Daoy (cell line): ENCODE data around the gene SIK2. TPM values are rescaled to one million over a fixed set of nuclear protein-coding genes. Genes with fewer than 3 reads are reported as not detected.

Source experiments
- DNase-seq: peaks from one replicate; pipeline ENCODE4 v3.0.0-alpha.2; 2015; ENCODE audit warnings: low read depth
- total RNA-seq: library from RNA; depleted of rRNA; stranded (reverse); fragments of >200 nt; shearing (Covaris generic); gene quantifications from 2 replicates; pipeline ENCODE4 v1.2.3, GENCODE V29; 2014; rRNA removed

Gene SIK2
- 4.7 and 4.9 TPM in 2 replicates for total RNA-seq

DNA sequence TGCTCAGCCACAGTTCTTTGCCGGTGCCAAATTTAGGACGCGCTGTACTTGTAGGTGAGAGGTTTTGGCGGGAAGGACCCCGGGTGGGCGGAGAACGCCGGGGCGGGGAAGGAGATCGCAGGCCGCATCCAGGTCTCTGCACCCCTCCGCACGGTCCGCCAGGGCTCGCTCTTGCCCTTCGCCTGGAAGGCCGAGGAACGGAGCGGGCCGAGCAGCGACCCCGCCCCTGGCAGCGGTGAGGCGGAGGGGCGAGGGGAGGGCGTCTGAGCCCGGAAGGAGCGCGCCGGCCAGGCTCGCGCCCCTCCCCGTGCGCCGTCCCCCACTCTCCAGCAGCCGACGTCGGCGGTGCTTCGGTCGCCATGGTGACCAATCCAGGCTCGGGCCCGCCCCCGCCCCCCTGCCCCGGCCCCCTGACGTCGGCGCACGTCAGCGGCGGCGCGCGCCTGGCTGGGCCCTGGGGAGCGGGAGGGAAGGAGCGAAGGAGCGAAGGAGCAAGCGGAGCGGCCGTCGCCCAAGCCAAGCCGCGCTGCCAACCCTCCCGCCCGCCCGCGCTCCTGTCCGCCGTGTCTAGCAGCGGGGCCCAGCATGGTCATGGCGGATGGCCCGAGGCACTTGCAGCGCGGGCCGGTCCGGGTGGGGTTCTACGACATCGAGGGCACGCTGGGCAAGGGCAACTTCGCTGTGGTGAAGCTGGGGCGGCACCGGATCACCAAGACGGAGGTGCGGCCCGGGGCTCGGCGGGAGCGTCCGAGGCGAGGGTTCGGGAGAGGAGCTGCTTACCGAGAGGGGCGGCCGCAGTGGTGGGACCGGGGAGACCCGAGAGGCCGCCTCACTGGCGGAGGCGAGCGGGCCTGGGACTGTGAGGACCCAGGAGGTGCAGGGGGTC lies at the start of gene SIK2:
Gene SIK2 (plus strand): TSS at position 471 of the 886 bp plus-strand sequence. CDS start 115 bp downstream, at position 586.
- DNase-seq, result peak; percentile 98

DNA sequence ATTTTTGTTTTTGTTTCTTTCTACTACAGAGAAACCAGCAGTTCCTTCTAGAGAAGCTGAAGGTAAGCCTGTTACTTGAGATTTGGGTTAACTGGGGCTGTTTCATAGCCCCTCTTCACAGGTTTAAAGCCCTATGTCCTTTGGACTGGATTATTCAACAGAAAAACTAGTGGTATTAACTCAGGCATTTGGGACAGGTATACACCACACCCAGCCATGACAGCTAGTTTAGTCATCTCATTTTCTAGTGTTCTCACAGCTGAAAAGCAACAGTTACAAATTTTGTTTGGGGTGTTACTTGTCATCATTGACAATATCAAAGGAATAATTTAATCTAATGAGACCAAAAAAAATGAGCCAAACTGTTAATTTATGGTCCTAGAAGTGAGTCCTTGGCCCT lies 47.7 kb upstream of the SIK2 start:
- no peak for DNase-seq

DNA sequence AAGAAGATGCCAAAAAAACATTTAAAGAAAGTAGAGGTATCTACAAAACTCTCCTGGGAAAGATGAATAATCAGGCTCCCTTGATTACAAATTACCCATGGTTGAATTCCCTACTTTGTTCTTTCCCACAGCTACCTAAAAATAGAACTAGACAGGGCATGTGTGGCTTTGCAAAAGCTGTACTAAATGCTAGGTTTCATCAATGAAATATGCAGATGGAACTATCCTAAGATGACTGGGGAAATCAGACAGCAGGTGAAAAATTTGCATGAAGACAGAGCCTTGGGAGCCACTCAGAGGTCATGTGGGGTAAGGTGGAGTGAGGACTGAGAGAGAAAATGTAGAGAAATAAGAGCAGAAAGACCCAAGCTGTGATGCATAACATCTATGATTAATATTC lies 47.0 kb upstream of the SIK2 start:
- no peak for DNase-seq

DNA sequence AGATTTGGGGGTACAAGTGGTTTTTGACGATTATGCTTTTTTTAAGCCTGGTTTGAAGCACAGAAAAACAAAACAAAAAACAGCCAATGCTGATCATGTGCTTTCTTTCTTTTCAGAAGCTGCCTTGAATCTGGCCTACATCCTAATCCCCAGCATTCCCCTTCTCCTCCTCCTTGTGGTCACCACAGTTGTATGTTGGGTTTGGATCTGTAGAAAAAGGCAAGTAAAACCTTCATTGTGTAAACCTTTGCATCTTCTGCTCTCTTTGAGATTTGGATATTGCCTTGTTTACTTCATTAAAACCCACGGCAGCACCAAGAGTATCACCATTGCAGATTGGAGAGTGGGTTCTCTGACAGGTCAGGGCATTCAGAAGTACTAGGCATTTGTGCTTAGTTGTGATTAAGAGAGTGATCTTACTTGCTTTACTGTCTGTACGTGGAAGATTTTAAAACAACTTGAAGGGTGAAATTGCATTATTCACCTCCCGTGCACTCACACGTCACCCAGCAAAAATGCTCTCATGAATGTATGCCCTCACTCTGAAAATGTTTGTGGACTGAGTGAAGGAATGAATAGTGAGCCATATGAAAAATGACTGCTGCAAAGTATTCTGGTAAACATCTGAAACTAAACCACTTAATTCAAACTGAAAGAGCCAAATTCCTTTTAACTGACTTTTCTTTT lies 44.7 kb upstream of the SIK2 start:
- DNase-seq, result peak; percentile 85

DNA sequence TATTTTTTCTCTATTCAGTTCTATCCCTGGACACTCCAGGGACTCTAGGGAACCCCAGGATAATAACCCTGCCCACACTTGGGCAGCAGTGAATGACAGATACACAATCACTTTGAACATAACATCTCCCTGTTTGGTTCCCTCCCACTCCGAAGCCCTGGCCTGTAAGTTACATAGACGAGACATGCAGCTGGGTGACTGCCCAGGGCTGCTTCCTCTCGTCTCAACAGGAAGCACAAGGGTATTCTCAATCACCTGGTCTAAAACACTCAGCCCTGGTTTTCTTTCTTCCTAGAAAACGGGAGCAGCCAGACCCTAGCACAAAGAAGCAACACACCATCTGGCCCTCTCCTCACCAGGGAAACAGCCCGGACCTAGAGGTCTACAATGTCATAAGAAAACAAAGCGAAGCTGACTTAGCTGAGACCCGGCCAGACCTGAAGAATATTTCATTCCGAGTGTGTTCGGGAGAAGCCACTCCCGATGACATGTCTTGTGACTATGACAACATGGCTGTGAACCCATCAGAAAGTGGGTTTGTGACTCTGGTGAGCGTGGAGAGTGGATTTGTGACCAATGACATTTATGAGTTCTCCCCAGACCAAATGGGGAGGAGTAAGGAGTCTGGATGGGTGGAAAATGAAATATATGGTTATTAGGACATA lies 42.3 kb upstream of the SIK2 start:
- DNase-seq, result no peak

DNA sequence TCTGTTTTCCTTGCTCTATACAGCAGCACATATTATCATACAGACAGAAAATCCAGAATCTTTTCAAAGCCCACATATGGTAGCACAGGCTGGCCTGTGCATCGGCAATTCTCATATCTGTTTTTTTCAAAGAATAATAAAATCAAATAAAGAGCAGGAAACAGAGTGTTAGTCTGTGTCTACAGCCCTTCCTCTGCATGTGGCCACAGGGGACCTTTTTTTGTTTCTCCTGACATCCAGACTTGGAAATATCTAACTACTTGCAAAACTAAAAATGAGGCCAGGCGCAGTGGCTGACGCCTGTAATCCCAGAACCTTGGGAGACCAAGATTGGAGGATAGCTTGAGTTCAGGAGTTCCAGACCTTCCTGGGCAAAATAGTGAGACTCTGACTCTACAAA lies 41.4 kb upstream of the SIK2 start:
- DNase-seq, result no peak

DNA sequence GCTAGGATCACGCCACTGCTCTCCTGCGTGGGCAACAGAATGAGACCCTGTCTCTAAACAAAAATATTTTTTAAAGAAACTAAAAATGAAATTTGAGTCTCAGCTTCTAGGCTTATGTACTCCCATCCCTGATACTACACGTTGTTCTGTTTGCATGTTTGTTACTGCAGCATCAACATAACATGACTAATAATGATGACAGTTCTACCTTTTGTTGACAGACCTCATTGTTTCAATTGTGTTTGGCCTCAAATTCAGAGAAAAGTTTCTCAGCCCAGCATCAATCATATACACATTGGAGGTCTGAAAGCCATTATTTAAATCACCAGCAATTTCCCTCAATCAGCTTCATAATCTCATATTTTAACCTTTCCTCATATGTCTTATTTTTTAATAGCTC lies 40.9 kb upstream of the SIK2 start:
- DNase-seq, result no peak

DNA sequence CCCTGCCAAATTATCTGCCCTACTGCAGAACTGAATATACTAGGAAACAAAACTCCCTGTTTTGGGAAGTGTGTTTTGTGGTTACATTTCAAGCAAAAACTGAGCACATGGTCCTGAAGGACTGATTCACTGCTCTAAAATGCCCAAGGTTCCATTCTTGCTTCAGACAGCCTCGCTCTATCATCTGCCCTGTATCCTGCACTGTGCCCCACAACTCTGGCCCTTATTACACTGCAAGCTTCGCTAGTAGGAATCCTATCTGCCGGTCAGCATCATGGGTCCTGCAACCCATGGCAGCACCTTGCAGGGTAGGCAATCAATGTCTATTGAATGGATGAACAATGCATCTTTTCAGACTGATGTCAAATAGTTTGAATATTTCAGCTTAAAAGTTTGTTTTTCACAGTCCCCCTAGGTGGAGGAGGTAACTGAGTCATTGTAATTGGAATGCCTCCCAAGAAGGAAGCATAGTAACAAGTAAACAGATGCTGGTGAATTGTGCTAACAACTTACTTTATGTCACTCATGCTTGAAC lies 40.4 kb upstream of the SIK2 start:
- DNase-seq, result peak; percentile 13

DNA sequence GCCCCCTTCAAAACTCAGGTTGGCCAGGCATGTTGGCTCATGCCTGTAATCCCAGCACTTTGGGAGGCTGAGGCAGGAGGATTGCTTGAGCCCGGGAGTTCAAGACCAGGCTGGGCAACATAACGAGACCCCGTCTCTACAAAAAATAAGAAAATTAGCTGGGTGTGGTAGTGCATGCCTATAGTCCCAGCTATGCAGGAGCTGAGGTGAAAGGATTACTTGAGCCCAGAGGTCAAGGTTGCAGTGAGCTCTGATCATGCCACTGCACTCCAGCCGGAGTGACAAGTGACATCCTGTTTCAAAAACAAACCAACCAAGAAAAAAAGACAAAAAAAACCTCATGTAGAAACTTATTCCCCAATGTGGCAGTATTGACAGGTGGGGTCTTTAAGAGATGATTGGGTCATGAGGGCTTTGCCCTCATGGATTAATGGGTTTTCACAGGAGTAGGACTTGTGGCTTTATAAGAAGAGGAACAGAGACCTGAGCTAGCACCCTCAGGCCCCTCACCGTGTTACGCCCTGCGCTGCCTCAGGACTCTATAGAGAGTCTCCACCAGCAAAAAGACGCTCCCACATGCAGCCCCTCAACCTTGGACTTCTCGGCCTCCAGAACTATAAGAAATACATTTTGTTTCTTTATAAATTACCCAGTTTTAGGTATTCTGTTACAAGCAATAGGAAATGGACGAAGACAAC lies 39.4 kb upstream of the SIK2 start:
- no peak for DNase-seq

DNA sequence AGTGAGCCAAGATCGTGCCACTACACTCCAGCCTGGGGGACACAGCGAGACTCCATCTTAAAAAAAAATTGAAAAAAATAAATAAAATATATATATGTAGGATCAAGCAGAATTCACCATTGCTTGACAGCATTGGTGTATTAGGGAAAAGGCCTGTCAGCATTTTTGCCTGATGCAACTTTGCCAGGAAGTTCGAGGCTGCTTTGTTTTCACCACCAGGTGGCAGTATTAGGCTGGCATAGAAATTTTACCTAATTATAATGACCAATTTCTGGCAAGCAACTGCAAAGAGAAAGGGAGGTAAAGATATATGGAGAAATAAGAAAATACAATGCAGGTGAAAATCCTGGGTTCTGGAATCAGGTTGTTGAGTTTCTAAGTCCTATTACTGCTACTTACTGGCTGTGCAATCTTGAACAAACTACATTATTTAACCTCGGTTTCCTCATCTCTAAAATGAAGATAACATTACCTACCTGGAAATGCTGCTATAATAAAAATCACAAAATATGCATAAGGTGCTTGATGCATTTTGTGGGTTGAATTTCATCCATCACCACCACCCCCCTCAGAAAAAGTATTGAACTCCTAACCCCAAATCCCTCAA lies 37.0 kb upstream of the SIK2 start:
- DNase-seq, result peak; percentile 48

DNA sequence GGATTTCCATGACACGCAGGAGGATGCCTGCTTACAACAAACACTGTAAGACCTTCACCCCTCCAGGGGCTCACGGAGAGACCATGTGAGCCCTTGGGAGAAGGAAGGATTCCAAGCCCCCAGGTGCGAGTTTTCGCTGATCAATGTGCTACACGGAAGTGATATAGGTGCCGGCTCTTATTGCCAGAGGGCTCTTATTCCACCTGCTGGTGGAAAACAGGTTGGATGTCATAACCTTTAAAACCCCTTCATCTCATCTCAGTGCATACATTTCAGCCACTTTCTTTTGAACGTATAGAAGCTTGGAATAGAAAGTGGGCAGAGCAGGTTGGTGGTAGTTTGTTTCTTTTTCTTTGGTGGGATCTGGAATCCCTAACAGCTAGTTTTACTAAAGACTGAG lies 35.9 kb upstream of the SIK2 start:
- DNase-seq, result no peak

DNA sequence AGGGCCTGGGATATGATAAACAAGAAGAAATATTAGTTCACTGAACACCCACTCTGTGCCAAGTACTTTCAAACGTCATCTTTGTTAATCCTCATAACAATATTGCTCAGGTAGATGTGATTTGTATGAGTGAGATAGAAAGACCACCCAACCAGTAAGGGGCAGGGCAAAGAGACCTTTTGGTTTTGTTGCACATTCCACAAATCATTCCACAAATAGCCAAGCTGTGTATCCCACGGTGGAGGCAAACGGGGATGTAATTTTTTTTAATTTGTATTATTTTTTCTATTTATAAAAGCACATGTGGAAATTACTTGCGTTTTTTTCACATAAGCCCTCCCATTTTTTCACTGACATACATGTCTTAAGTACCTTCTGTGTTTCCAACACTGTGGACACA lies 32.8 kb upstream of the SIK2 start:
- no peak for DNase-seq

DNA sequence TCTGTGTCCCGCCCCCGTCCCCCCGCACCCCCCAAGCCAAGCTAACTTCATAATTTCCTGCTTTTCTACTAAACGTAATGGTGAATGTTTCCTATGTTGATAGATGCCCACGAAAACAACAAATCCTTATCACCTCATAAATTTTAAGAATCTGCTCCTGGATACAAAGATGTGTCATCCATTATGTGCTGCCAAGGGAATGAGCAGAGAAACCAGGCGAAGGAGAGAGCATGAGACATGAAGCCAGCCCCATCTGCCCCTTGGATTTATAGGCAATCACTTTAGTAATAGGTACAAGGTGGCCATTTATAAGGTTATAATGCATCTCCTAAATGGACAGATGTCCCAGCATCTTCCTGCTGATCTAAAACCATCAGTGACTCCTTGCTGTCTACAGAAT lies 31.5 kb upstream of the SIK2 start:
- DNase-seq, result no peak

DNA sequence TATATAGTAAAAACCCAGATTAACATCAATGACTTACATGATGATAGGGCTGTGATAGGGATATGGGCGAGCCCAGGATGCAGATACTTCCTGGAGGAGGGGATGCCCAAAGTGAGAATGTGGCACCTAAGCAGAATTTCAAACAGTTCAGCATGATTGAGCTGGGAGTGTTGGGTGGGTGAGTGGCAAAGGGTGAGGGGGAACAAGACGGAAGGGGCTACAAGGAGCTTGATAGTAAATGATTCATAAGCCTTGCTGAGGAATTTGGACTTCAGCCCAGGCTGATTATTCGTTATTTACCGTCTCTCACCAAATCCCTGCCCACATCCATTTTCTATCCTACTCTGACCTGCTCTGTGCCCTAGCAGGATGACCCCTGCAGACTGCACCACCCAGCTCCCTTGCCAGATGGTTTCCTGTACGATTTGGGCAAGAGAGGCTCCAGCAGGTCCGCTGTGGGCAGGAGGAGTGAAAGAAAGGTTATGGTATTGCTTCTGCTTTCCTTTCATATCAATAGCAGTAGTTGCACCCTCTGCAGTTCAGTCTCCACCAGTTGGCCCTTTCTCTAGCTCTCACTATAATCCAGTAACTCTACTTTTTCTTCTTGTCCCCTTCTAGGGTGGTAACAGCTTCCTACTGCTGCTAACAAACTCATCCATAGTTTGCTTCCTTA lies 30.3 kb upstream of the SIK2 start:
- DNase-seq, result no peak

DNA sequence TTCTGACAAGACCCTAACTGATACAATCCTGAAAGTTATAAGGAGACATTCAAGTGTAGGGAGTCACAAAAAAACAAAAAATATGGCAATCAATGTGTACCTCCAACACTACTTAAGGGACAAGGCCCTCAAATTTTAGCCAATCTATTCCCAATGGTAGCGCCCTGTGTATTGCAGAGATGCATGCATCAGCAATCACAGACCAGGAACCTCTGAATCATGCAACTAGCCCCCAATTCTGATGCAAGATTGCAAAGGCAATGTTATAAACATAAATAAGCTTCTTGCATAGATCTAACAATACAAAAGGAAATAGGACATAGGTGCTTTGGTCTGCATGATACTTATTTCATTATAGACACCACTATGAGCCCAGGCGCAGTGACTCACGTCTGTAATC lies 29.7 kb upstream of the SIK2 start:
- no peak for DNase-seq

DNA sequence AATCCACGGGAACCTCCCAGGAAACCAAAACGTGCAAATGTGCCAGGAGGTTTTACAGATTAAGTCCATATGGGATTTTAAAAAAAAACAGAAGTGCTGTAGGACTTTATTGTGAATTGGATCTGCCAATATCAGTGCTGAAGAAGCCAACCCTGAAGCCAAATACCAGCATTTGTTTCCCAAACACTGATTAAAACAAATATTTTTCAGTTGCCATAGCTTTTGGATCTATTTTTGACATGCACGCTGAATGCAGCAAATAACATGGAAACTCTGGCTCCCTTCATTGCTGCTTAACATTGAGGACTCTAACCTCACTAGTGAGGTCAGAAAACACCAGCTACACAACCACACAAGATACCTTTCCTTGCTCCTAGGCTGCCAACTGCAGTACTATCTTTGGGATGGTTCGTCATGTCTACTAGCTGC lies 28.4 kb upstream of the SIK2 start:
- DNase-seq, result no peak

DNA sequence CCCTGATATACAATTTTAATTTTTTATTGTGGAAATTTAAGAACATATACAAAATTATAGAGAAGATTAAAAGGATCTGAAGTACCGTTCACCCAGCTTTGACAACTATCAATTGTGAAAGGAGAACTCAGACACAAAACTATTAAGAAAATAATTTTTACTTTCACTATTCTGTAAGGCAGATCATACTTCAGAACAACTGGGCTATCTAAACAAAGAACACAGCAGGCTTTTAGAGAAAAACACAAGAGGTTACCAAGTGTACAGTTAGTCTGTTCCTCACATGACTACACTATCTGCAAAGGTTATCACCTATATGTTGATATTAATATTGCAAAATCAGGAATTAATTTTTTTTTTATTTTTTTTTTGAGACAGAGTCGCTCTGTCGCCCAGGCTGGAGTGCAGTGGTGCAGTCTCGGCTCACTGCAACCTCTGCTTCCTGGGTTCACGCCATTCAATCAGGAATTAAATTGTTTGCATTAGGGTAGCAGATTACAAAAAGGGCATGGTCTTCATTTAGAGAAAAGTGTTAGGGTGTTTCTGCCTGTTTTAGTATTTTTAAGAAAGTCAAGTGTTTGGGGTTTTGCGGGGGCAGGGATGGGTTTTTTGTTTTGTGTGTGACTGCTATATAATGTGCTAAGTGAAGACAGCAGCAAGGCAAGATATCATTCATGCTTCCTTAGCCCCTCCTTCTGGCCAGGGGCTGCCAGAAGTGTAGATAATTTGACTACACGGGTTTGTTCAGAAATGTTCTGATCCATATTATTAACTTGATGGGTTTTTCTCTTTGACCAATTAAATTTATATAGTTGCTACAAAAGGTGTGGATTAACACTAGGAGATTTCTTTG lies 27.6 kb upstream of the SIK2 start:
- DNase-seq, result no peak

DNA sequence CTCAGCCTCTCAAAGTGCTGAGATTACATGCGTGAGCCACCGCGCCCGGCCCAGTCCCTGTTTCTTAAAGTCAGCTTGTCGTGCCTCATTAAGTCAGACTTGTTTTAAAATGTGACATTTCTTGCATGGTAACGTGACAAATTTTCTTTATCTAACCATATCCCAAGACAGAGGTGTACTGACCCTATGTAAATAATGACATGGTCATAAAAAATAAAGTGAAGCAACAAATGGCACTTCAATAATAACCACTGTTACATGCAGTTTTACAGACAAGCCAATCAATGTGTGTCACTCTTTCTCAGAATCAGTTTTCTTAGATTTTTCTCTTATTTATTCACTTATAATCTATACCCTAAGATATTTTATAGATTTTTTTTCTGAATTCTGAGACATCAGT lies 26.5 kb upstream of the SIK2 start:
- DNase-seq, result no peak

DNA sequence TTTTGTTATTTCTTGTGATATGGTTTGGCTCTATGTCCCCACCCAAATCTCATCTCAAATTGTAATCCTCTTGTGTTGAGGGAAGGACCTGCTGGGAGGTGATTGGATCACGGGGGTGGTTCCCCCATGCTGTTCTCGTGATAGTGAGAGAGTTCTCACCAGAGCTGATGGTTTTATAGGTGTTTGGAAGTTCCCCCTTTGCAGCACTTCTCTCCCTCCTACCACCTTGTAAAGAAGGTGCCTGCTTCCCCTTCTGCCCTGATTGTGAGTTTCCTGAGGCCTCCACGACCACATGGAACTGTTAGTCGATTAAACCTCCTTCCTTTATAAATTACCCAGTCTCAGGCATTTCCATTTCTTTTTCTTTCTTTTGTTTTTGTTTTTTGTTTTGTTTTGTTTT lies 24.4 kb upstream of the SIK2 start:
- no peak for DNase-seq

DNA sequence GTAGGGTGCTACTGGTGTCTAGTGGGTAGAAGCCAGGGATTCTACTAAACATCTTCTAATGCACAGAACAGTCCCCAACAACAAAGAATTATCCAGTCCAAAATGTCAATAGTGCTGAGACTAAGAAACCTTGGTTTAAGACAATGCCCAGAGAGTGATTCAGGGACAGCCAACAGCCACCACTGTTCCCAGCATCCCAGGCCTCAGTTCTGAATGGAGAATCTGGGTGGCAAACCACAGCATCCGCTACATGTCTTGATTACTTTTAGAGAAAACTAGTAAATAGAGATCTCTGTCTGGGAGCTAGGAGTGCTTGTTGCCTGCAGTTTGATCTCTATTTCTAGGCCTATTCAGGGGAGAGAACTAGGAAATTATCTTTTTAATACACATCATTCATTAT lies 20.9 kb upstream of the SIK2 start:
- DNase-seq, result no peak
